8988T (cell line): ENCODE measurements around the gene ARSB.
"Not testable (repeated sequence)": the region's sequence is repeated elsewhere in the genome, so short reads cannot be mapped to it uniquely, and the experiment has no call there.

Experiments used
- DNase-seq: peaks from one replicate; pipeline ENCODE4 v3.0.0; 2011

ARSB gene

GRCh38 chr5:78895616-78896015 is 89.5 kb downstream of the ARSB start:
- no peak for DNase-seq

- no peak for DNase-seq
These were observed 91.0 kb downstream of the ARSB start for GRCh38 chr5:78893940-78894677.

- no peak for DNase-seq
These were observed 94.3 kb downstream of the ARSB start for GRCh38 chr5:78890667-78891379.

GRCh38 chr5:78889369-78890140 is 95.6 kb downstream of the ARSB start:
- no peak for DNase-seq

- no peak for DNase-seq
These were observed 96.3 kb downstream of the ARSB start for GRCh38 chr5:78888580-78889368.

- DNase-seq = no peak
These were observed 97.6 kb downstream of the ARSB start for GRCh38 chr5:78887384-78888118.

GRCh38 chr5:78886341-78887230 is 98.5 kb downstream of the ARSB start:
- DNase-seq = no peak

- no peak for DNase-seq
These were observed 103.2 kb downstream of the ARSB start for GRCh38 chr5:78881884-78882283.

- no peak for DNase-seq
These were observed 105.6 kb downstream of the ARSB start for GRCh38 chr5:78879516-78879915.

GRCh38 chr5:78866076-78866475 is 119.0 kb downstream of the ARSB start:
- not testable (repeated sequence) for DNase-seq

- no peak for DNase-seq
These were observed 126.7 kb downstream of the ARSB start for GRCh38 chr5:78858364-78858763.

GRCh38 chr5:78855026-78855425 is 130.1 kb downstream of the ARSB start:
- no peak for DNase-seq

- DNase-seq = not testable (repeated sequence)
These were observed 133.2 kb downstream of the ARSB start for GRCh38 chr5:78851891-78852290.

GRCh38 chr5:78845470-78845869 is 139.6 kb downstream of the ARSB start:
- DNase-seq = no peak

- DNase-seq = no peak
These were observed 141.7 kb downstream of the ARSB start for GRCh38 chr5:78843436-78843835.

- no peak for DNase-seq
These were observed 143.3 kb downstream of the ARSB start for GRCh38 chr5:78841767-78842166.

- no peak for DNase-seq
These were observed 146.4 kb downstream of the ARSB start for GRCh38 chr5:78838753-78839152.

GRCh38 chr5:78837836-78838235 is 147.3 kb downstream of the ARSB start:
- no peak for DNase-seq

- DNase-seq = no peak
These were observed 149.9 kb downstream of the ARSB start for GRCh38 chr5:78835176-78835575.

GRCh38 chr5:78833284-78833683 is 151.8 kb downstream of the ARSB start:
- no peak for DNase-seq

- DNase-seq = no peak
These were observed 154.5 kb downstream of the ARSB start for GRCh38 chr5:78830528-78831046.
